Gastrocnemius medialis (tissue), 4 donors: ENCODE results near the gene DCAF6. TPM values are rescaled to one million over a fixed set of nuclear protein-coding genes. Genes with fewer than 3 reads are reported as not detected.

Experiments used
- ATAC-seq, 2 donors: fragments of 150-250 bp; one replicate each; pipeline ENCODE4 v1.9.1; 2016
- DNase-seq, 2 donors: peaks; one replicate each; pipeline ENCODE4 v3.0.0-alpha.2; 2019
- H3K27ac ChIP-seq, 4 donors: fragments of 200-600 bp; sonication (generic); 1 replicate in 1 of 4; 2 replicates in 3 of 4; pipeline ENCODE4 v1.5.1; 2016 to 2018; ENCODE audit warnings: mild to moderate bottlenecking in 2 of 4, moderate library complexity in 1 of 4
- H3K27me3 ChIP-seq, 3 donors: fragments of 200-600 bp; sonication (generic) in 2 of 3; 1 replicate in 1 of 3; 2 replicates in 2 of 3; pipeline versions ENCODE4 v1.5.1 to v1.6.0; 2016 to 2019; ENCODE audit warnings: mild to moderate bottlenecking in 1 of 3, moderate library complexity in 1 of 3
- H3K36me3 ChIP-seq, 2 donors: fragments of 200-600 bp; sonication (generic) in 1 of 2; one replicate each; pipeline ENCODE4 v1.5.1; 2017 to 2018
- H3K4me1 ChIP-seq, 2 donors: fragments of 200-600 bp; sonication (generic) in 1 of 2; one replicate each; pipeline ENCODE4 v1.5.1; 2016 to 2017; ENCODE audit warnings: mild to moderate bottlenecking in 2 of 2
- H3K4me3 ChIP-seq, 4 donors: fragments of 200-600 bp; sonication (generic) in 3 of 4; 1 replicate in 1 of 4; 2 replicates in 3 of 4; pipeline ENCODE4 v1.5.1; 2016 to 2019; ENCODE audit warnings: mild to moderate bottlenecking in 2 of 4
- H3K9me3 ChIP-seq, 3 donors: fragments of 200-600 bp; sonication (generic) in 2 of 3; 1 replicate in 1 of 3; 2 replicates in 2 of 3; pipeline ENCODE4 v1.5.1; 2016 to 2019
- CTCF ChIP-seq, 5 experiments: fragments of 450-650 bp in 3 of 5; fragments of 200-600 bp in 2 of 5; sonication (generic) in 2 of 5; IDR thresholded peaks in 4 of 5; conservative IDR thresholded peaks in 1 of 5; 1 replicate in 4 of 5; 2 replicates in 1 of 5; pipeline ENCODE4 v1.5.1; 2016 to 2019; ENCODE audit warnings: antibody characterized with exemption in 5 of 5, mild to moderate bottlenecking in 3 of 5, moderate library complexity in 3 of 5
- POLR2A ChIP-seq, 2 donors: fragments of 450-650 bp; IDR thresholded peaks; one replicate each; pipeline ENCODE4 v1.6.1; 2017; ENCODE audit warnings: antibody characterized with exemption in 2 of 2, mild to moderate bottlenecking in 2 of 2, moderate library complexity in 2 of 2
- in situ Hi-C, 4 donors: fragments of 200-750 bp; cut with MboI; loops; one replicate each; pipeline versions ENCODE4 v1.15.0 to v1.8.0; 2017; ENCODE audit warnings: low sequenced_read_pairs in 4 of 4
- intact Hi-C: fragments of 100-400 bp; cut with DNase I; formaldehyde crosslinking; loops from one replicate; pipeline ENCODE4 v1.15.1; 2023; ENCODE audit warnings: low total_unique reads
- total RNA-seq, 4 donors: library from RNA; depleted of rRNA; stranded (reverse); fragments of >200 nt; gene quantifications; one replicate each; pipeline versions ENCODE4 v1.1.0 to v1.2.3, GENCODE V29; 2016

Gene DCAF6
- total RNA-seq, 4 donors from 2014 or later = 365 to 466 (median 389) TPM

GRCh38 chr1:167984886-167985489, 48.5 kb downstream of the DCAF6 start:
- H3K36me3 ChIP-seq = peaks cover 0 to 8% of the 10 kb centered on the region in 2 donors

GRCh38 chr1:167987174-167987573, 50.7 kb downstream of the DCAF6 start:
- Histone ChIP-seq H3K9me3 (no peaks in the 10 kb centered on the region), H3K36me3 (peaks cover 0 to 20% of the 10 kb centered on the region in 2 donors), H3K27ac (no peak overlapping the region), H3K4me1 (peaks cover 6 to 8% of the 10 kb centered on the region in 2 donors), H3K27me3 (no peaks in the 10 kb centered on the region), H3K4me3 (no peak overlapping the region)
- ATAC-seq (no peak), DNase-seq (no peak)
- no peak for TF ChIP-seq POLR2A (IDR thresholded peaks at IDR 0.05)
- TF ChIP-seq CTCF (IDR thresholded peaks at IDR 0.05 in 4 of 5, conservative IDR thresholded peaks at IDR 0.05 in 1 of 5) = no peak
- intact Hi-C loops = no loop called here
- in situ Hi-C loops = no loop called here

More at GRCh38 chr1:167984886-167985489, 48.5 kb downstream of the DCAF6 start:
- Histone ChIP-seq H3K27me3 (no peaks in the 10 kb centered on the region), H3K27ac (no peak overlapping the region), H3K9me3 (no peaks in the 10 kb centered on the region), H3K4me1 (peaks cover 6 to 8% of the 10 kb centered on the region in 2 donors), H3K4me3 (no peak overlapping the region)
- DNase-seq = no peak
- intact Hi-C loops (no loop called here), in situ Hi-C loops (no loop called here)
- ATAC-seq = no peak
- TF ChIP-seq POLR2A (IDR thresholded peaks at IDR 0.05) (no peak), CTCF (IDR thresholded peaks at IDR 0.05 in 4 of 5, conservative IDR thresholded peaks at IDR 0.05 in 1 of 5) (no peak)

GRCh38 chr1:167991546-167991945, 55.1 kb downstream of the DCAF6 start:
- intact Hi-C loops = no loop called here
- TF ChIP-seq CTCF (IDR thresholded peaks at IDR 0.05 in 4 of 5, conservative IDR thresholded peaks at IDR 0.05 in 1 of 5) (no peak), POLR2A (IDR thresholded peaks at IDR 0.05) (no peak)
- Histone ChIP-seq H3K4me3 (no peak overlapping the region), H3K27ac (no peak overlapping the region), H3K9me3 (no peaks in the 10 kb centered on the region), H3K27me3 (no peaks in the 10 kb centered on the region), H3K4me1 (peaks cover 7 to 10% of the 10 kb centered on the region in 2 donors), H3K36me3 (peaks cover 0 to 43% of the 10 kb centered on the region in 2 donors)
- in situ Hi-C loops = no loop called here
- ATAC-seq (no peak), DNase-seq (no peak)

- no peak for ATAC-seq
- Histone ChIP-seq H3K27me3 (no peaks in the 10 kb centered on the region), H3K4me3 (no peak overlapping the region), H3K36me3 (peaks cover 0 to 49% of the 10 kb centered on the region in 2 donors), H3K4me1 (peaks cover 7 to 10% of the 10 kb centered on the region in 2 donors), H3K9me3 (no peaks in the 10 kb centered on the region), H3K27ac (no peak overlapping the region)
- TF ChIP-seq POLR2A (IDR thresholded peaks at IDR 0.05) (no peak), CTCF (IDR thresholded peaks at IDR 0.05 in 4 of 5, conservative IDR thresholded peaks at IDR 0.05 in 1 of 5) (no peak)
- intact Hi-C loops (no loop called here), in situ Hi-C loops (no loop called here)
- DNase-seq = no peak
Measured at GRCh38 chr1:167993720-167994119, 57.2 kb downstream of the DCAF6 start.

GRCh38 chr1:167994560-167994959, 58.1 kb downstream of the DCAF6 start:
- no peak for ATAC-seq
- Histone ChIP-seq H3K4me3 (no peak overlapping the region), H3K27ac (no peak overlapping the region), H3K9me3 (no peaks in the 10 kb centered on the region), H3K36me3 (peaks cover 0 to 45% of the 10 kb centered on the region in 2 donors), H3K27me3 (no peaks in the 10 kb centered on the region), H3K4me1 (peaks cover 7 to 10% of the 10 kb centered on the region in 2 donors)
- no peak for DNase-seq
- intact Hi-C loops (no loop called here), in situ Hi-C loops (no loop called here)
- TF ChIP-seq CTCF (IDR thresholded peaks at IDR 0.05 in 4 of 5, conservative IDR thresholded peaks at IDR 0.05 in 1 of 5) (no peak), POLR2A (IDR thresholded peaks at IDR 0.05) (no peak)
